Smooth muscle cell (in vitro differentiated cells): ENCODE measurements around the gene NAP1L5. TPM values are rescaled to one million over a fixed set of nuclear protein-coding genes. Genes with fewer than 3 reads are reported as not detected.

Experiments used
- polyA plus RNA-seq: library from polyadenylated mRNA; unstranded; fragments of >200 nt; fragmentation: Nextera tagmentation; extraction: Ambion mirVana; gene quantifications from 2 replicates; pipeline ENCODE4 v1.2.1, GENCODE V29; 2016
- small RNA-seq: library from RNA; depleted of rRNA; stranded (forward); fragments of <200 nt; gene quantifications from one replicate; pipeline ENCODE3, GENCODE V24; 2014
- total RNA-seq: library from RNA; depleted of rRNA; stranded (reverse); fragments of >200 nt; gene quantifications from 2 replicates; pipeline ENCODE4 v1.2.3, GENCODE V29; 2014

Gene NAP1L5
- total and polyA plus RNA-seq, 2 experiments from 2014 or later: 3.5 to 3.8 TPM

Small RNA genes lying within 50 kb of the gene (small RNA-seq; reads per million reads assigned to genes)
- gene RF02115 (not detected), gene RNU6-33P (0.13 reads per million)

Other genes with a start within 250 kb of the NAP1L5 start
- 1.0 and 1.6 TPM in 2 replicates for gene HERC5, start 240.7 kb downstream of the NAP1L5 start, total RNA-seq
- 0.69 and 1.7 TPM in 2 replicates for gene HERC5, start 240.7 kb downstream of the NAP1L5 start, polyA plus RNA-seq
- gene PYURF, start 174.1 kb downstream of the NAP1L5 start, total RNA-seq: 92.1 and 105 TPM in 2 replicates
- gene PYURF, start 174.1 kb downstream of the NAP1L5 start, polyA plus RNA-seq: 86.6 and 87.7 TPM in 2 replicates
- 20.2 and 22.8 TPM in 2 replicates for gene HERC3, start 105.3 kb downstream of the NAP1L5 start, total RNA-seq
- 14.5 and 15.4 TPM in 2 replicates for gene HERC3, start 105.3 kb downstream of the NAP1L5 start, polyA plus RNA-seq